Measurements from ENCODE around the gene PIM3. TPM values are rescaled to one million over a fixed set of nuclear protein-coding genes. Genes with fewer than 3 reads are reported as not detected.

Gene PIM3
- total and polyA plus RNA-seq, 10 of the 15 experiments (the other 5 are each of a cell fraction or from before 2014, with no cell fraction given): 0.31 to 60.8 (median 12.4) TPM

DNA sequence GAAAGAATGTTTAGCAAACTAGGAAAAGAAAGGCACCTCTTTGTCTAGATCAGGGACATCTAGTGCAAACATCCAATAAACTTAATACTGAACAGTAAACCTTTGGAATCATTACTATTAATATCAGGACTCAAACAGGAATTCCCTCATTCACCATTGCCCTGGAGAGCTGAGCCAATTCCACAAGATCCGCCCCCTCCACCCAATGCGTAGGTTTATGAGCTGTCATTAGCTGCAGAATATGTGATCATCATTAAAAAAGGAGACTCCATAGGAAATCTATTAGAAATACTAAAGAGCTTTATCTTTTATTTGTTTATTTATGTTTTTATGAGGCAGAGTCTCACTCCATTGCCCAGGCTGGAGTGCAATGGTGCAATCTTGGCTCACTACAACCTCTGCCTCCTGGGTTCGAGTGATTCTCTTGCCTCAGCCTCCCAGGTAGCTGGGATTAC lies 46.5 kb downstream of the PIM3 start (continued):
- TF ChIP-seq, protein P1, sequence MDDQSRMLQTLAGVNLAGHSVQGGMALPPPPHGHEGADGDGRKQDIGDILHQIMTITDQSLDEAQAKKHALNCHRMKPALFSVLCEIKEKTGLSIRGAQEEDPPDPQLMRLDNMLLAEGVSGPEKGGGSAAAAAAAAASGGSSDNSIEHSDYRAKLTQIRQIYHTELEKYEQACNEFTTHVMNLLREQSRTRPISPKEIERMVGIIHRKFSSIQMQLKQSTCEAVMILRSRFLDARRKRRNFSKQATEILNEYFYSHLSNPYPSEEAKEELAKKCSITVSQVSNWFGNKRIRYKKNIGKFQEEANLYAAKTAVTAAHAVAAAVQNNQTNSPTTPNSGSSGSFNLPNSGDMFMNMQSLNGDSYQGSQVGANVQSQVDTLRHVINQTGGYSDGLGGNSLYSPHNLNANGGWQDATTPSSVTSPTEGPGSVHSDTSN (IDR thresholded peaks at IDR 0.05; ENCODE audit: insufficient replicate concordance, low read depth, low read length): no peak
- TF ChIP-seq MYB (IDR thresholded peaks at IDR 0.05; ENCODE audit: borderline replicate concordance, low read depth, low read length) (no peak), YBX1 (IDR thresholded peaks at IDR 0.05) (no peak), SP1 (IDR thresholded peaks at IDR 0.05; ENCODE audit: low read depth, low read length) (no peak)
- TF ChIP-seq, protein P2, sequence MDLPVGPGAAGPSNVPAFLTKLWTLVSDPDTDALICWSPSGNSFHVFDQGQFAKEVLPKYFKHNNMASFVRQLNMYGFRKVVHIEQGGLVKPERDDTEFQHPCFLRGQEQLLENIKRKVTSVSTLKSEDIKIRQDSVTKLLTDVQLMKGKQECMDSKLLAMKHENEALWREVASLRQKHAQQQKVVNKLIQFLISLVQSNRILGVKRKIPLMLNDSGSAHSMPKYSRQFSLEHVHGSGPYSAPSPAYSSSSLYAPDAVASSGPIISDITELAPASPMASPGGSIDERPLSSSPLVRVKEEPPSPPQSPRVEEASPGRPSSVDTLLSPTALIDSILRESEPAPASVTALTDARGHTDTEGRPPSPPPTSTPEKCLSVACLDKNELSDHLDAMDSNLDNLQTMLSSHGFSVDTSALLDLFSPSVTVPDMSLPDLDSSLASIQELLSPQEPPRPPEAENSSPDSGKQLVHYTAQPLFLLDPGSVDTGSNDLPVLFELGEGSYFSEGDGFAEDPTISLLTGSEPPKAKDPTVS (IDR thresholded peaks at IDR 0.05; ENCODE audit: low read depth, low read length): no peak
- TF ChIP-seq, protein P3, sequence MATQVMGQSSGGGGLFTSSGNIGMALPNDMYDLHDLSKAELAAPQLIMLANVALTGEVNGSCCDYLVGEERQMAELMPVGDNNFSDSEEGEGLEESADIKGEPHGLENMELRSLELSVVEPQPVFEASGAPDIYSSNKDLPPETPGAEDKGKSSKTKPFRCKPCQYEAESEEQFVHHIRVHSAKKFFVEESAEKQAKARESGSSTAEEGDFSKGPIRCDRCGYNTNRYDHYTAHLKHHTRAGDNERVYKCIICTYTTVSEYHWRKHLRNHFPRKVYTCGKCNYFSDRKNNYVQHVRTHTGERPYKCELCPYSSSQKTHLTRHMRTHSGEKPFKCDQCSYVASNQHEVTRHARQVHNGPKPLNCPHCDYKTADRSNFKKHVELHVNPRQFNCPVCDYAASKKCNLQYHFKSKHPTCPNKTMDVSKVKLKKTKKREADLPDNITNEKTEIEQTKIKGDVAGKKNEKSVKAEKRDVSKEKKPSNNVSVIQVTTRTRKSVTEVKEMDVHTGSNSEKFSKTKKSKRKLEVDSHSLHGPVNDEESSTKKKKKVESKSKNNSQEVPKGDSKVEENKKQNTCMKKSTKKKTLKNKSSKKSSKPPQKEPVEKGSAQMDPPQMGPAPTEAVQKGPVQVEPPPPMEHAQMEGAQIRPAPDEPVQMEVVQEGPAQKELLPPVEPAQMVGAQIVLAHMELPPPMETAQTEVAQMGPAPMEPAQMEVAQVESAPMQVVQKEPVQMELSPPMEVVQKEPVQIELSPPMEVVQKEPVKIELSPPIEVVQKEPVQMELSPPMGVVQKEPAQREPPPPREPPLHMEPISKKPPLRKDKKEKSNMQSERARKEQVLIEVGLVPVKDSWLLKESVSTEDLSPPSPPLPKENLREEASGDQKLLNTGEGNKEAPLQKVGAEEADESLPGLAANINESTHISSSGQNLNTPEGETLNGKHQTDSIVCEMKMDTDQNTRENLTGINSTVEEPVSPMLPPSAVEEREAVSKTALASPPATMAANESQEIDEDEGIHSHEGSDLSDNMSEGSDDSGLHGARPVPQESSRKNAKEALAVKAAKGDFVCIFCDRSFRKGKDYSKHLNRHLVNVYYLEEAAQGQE (IDR thresholded peaks at IDR 0.05; ENCODE audit: low read depth, low read length): no peak
